Epidermal melanocyte (primary cell): ENCODE data around the gene ABL1.

Experiments
- DNase-seq: peaks from one replicate; pipeline ENCODE4 v3.0.0; 2011; ENCODE audit warnings: low spot score; ENCODE audit not compliant: insufficient read length

The ABL1 gene

GRCh38 chr9:130917168-130917960 is 82.3 kb downstream of the ABL1 start:
- DNase-seq: no peak

- DNase-seq: no peak
These were observed 83.2 kb downstream of the ABL1 start for GRCh38 chr9:130918101-130918825.

DNA sequence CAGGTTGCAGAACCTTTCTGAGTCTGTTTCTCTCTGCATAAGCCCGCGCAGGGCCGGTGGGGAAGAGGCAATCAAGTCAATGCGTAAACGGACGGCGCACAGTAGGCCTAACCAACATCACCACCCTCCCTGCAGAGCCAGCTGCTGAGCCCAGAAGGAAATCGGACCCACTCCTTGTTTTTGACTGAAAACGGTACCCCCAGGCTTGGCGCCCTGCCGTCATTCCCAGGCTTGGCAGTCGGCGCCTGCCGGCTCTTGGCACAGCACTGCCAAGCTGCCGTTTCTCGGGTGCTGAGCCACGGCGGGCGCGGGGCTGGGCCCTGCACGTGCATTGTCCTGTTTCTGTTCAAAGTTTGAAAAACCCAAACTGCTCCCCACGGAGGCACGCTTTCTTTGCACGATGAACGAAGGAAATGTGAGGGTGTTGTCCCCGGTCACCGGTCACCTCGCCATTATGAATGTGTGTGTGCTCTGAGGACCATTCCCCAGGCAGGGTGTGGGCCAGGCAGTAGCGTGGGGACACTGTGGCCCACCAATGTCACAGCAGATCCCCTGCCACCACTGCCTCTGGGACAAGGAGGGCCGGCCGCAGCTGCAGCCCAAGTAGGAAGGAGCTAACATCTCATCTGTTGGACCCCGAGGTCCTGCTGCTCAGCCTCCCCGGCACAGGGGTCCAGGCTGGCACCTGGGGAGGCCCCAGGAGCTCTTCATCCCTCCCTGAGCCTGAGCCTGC is 83.9 kb downstream of the ABL1 start:
- DNase-seq: no peak

DNA sequence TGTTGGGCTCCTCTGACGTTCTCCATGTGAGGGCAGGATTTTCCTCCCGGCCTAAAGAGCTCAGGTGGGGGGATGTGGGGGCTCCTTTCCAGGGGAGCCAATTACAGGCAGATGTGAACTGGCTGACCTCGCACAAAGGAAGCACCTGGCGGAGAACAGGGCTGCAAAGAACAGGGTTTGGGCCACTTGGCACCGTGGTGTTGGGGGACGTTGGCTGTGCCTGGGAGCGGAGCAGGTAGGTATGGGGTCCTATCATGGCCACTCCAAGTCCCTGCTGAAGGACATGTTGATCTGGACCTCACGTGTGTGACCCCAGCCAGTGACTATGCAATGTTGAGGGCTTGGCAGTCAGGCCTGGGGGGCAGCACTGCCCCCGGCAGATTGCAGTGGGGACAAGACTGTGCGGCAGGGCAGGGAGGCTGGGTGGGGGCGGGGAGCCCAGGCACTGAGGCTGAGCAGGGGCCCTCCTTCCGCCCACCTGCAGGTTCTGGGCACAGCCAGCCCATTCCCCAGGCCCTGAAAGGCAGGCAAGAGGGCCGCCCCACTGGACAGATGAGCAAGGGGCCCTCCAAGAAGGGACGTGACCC is 84.6 kb downstream of the ABL1 start:
- no peak for DNase-seq

DNA sequence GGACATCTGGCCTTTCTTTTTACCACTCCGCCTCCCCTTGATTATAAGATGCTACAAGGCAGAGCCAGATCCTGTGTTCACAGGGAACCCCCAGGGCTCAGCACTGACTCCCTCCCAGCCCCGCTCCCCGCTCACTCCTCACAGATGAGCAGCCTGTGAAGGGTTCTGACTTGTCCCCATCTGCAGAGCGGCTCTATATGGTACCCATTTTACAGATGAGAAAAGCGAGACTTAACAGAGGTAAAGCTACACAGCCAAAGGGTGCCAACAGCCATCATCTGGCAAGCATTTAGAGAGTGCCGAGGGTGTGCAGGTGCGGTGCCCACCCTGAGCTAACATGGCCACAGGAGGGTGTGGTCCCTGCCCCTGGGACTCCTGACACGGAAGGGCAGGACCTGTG is 85.2 kb downstream of the ABL1 start:
- no peak for DNase-seq

- DNase-seq: no peak
These were observed 85.8 kb downstream of the ABL1 start for GRCh38 chr9:130920762-130921299.

DNA sequence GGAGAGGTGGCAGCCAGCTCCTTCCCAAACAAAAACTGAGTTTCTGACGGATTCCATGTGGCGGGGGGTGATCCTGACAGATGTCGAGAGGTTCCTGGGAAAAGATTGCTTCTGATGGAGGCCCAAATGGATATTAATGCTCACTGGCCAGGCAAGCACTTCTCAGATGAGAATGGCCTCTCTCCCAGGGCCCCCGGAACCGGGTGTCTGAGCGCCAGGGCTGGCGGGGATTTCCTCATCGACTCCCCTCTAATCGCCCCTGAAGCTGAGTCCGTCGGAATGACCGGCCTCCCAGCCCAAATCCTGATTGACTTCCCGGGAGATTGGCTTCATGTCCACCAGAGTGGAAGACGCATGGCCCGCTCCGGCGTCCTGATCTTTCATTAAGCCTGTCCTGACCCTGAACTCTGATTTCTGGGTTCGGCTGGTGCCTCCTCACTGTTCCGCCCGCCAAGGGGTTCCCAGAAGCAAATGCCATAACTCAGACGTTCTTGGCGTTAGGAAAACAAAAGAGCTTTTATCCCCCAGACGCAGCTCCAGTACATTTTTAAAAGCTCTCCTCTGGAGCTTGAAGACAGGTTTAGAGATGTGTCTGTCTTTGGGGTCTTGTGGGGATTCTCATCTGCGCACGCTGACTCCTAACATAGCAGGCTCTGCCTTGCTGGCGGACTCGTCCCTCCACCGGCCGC is 86.4 kb downstream of the ABL1 start:
- DNase-seq: no peak

DNA sequence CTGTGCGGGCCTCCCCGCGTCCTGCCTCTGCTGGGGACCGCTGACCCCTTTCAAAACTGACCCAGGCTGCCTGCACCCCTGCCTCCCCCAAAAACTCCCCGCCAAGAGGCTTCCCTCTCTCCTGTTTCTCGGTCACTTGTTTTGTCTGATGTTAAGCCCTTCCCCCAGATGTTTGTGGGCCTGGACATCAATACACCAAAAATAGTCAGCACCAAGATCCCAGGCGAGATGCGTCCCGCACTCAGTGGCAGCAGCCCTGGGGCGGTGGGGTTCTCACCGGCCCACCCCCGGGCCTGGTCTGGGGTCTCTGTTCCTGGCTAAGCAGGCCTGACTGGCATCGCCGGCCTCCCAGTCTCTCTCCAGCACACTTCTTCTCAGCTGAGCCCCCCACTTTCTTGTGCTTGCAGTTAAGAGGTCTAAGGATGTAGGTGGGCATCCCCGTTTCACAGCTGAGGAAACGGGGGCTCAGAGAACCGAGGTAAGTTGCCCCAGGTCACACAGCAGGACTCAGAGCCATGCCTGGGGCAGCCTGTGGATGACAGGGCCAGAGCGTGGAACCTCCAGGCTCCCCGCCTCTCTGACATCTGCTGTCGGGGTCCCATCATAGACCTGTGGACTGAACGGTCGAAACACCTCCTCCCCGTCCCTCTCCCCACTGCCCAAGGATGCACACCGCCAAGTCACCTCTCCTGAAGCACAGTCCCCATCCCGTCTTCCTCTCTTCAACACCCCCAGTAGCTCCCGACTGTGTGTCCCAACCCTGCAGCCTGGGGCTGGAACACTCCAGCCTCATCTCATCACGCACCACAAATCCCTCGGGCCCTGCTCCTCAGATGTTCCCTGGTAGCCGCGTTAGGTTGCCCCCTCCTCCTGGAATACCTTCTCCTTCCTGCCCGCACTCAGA is 87.2 kb downstream of the ABL1 start:
- no peak for DNase-seq

- no peak for DNase-seq
These were observed 88.0 kb downstream of the ABL1 start for GRCh38 chr9:130922893-130923610.

DNA sequence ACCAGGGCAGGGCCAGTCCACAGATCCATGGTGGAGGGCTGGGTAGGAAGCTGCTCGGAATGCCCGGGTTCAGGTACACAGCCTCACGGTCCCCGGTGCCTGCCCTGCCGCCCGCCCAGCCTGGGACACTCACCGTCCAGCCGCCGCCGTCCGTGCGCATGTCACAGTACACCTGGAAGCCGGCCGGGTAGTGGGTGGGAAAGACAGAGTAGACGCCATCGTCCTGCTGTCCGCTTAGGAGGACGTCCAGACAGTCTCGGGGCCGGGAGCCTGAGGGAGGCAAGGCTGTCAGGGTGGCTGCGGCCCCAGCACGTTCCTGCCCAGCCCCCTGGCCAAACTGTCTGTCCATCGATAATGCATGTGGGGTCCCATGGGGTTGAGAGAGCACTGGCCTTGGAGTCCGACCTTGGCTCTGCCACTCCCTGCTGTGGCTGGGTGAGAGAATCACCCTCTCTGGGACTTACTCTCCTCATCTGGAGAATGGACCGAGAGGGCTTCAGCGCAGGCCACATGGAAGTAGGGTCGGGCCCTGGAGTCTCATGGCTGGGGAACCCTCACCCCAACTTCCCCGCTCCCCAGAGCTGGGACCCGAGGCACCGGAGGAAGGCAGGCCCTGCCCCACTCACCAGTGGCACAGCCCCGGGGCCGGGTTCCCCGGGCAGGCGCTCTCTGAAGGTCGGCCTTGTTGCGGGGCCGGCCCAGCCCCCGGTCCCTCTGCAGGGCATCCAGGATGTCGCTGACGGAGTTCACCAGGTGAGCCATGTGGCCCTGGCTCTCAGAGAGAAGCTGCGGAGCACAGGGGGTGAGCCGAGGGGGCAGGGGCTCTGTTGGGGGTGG is 88.8 kb downstream of the ABL1 start:
- DNase-seq: no peak

DNA sequence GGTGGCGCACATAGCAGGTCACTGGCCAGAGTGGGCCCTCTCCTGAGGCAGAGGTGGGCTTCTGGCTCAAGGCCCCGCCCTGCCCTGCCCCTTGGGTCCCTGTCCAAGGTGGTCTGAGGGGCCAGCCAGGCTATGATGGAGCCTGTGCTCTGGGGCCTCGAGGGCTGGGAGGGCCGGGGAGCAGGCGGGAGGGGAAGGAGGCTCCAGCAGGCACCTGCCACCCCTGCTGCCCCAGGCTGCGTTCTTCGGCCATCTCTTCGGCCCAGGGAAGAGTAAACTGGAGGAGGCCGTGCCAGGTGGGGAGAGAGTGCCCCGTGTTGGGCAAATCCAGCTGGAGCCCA is 89.4 kb downstream of the ABL1 start:
- no peak for DNase-seq

DNA sequence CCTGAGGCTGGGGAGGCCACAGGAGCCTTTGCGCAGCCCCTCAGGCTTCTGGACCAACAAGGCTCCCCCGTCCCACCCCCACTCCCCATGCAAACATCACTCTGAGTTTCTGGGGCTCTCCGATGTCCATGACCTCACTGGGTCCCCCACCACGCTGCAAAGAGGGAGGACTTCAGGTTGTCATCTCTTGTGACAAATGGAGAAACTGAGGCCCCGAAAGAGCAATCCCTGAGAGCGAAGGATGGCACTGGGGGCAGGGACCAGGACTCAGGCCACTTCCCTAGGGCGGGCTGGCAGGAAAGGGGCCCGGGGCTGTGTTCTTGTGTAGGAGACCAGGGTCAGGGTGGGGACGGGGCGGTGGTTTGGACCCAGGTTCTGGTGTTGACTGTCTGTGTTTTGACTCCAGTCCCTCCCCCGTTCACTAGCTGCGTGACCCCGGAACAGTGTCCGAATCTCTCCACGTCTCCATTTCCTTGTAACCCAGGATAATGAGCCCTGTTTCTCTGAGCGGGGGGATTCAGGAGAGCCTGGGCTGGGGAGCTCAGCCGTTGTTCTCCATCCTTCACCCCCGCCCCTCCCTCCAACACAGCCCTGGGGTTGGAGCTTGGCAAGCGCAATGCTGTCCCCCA is 90.1 kb downstream of the ABL1 start:
- no peak for DNase-seq

DNA sequence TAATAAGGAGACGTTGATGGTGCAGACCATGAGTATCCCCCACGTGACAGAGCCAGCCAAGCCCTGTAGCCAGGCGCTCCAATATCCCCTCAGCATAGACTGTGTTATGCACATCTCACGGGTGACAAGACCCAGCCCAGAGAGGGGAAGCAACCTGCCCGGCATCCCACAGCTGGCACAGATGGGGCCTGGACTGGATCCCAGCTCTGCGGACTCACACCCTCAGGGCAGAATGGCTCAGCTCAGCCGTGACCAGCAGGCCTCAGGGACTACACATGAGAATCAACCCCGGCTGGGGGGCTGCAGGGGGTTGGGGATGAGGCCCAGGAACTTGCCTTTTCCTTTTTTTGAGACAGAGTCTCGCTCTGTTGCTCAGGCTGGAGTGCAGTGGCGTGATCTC is 92.3 kb downstream of the ABL1 start:
- DNase-seq: no peak

DNA sequence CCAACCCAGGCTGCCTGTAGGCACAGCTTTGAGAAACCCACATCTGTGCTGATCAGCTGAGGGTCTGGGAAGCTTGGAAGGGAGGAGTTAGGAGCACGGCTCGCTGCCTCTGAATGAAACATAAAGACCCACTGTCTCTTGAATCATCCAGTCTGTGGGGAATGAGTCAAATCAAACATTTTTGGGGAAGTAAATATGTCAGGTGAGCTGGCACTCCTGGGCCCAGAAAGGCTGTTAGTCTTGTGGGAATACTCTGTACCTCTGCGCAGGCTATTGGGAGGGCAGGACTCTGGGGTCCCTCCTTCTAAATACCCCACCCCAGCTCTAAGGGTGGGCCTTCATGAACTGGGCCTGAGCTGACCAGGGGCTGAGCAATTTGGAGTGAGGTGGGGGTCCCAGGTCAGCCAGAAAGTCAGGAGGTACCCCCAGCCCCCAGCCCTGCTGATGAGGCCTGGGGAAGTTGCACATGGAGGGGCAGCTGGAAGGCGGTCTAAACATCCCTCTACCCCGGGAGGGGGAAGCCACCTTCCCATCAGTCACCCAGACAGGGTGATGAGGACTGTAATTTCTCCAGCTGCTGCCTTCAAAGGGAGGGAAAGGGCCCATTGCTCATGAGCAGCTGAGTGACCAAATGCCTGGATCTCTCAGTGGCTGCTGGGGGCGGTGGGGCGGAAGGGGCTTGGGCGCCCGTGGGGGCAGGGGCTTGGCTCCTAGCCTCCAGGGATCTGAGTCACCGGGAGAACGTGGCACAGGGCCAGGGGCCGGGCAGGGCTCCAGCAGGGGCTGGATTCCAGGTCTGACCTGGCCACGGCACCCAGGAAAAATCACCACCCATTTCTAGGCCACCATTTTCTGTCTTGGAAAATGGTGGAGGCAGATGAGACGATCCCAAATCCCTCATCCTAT is 93.2 kb downstream of the ABL1 start:
- DNase-seq: peak; percentile 59

DNA sequence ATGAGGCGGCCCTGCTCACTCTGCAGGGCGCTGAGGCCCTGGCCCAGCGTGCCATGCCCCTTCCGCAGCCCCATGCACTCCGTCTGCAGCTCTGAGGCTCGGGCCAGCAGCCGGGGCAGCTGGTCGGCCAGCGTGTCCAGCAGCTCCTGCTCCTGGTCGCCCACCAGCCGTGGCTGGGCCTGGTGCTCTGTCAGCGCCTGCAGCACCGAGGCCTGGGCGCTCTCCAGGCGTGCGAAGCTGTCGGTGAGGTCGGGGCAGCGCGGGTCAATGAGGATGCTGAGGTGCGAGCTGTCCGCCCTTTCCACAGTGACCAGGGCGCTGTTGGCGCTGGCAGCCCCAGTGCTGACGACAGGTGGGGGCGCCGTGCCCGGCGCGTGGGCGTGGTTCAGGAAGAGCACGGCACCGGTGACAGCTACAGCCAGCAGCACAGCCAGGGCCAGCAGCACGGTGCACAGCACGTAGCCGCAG is 94.6 kb downstream of the ABL1 start:
- no peak for DNase-seq

- no peak for DNase-seq
These were observed 95.2 kb downstream of the ABL1 start for GRCh38 chr9:130930132-130930803.
